ENCODE results near the gene GID8.

DNA sequence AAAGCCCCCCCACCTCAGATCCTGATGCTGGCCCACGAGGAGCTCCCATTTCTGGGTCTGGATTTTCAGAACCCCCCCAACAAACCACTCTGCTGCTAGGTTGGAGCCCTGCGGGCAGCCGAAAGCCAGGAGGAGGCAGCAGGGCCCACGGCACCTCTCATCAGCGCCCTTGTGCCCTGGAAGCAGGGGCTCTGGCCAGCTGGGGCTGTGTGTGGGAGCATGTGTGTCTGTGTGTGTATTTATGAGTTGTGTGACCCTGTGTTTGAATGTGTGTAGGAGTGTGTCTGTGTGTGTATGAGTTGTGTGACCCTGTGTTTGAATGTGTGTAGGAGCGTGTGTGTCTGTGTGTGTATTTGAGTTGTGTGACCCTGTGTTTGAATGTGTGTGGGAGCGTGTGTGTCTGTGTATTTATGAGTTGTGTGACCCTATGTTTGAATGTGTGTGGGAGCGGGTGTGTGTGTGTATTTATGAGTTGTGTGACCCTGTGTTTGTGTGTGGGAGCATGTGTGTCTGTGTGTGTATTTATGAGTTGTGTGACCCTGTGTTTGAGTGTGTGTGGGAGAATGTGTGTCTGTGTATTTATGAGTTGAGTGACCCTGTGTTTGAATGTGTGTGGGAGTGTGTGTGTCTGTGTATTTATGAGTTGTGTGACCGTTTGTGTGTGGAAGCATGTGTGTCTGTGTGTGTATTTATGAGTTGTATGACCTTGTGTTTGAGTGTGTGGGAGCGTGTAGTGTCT, 33.4 kb downstream of the GID8 start:
- TF ChIP-seq EP300 (IDR thresholded peaks at IDR 0.05): no peak
- TF ChIP-seq, protein P1, sequence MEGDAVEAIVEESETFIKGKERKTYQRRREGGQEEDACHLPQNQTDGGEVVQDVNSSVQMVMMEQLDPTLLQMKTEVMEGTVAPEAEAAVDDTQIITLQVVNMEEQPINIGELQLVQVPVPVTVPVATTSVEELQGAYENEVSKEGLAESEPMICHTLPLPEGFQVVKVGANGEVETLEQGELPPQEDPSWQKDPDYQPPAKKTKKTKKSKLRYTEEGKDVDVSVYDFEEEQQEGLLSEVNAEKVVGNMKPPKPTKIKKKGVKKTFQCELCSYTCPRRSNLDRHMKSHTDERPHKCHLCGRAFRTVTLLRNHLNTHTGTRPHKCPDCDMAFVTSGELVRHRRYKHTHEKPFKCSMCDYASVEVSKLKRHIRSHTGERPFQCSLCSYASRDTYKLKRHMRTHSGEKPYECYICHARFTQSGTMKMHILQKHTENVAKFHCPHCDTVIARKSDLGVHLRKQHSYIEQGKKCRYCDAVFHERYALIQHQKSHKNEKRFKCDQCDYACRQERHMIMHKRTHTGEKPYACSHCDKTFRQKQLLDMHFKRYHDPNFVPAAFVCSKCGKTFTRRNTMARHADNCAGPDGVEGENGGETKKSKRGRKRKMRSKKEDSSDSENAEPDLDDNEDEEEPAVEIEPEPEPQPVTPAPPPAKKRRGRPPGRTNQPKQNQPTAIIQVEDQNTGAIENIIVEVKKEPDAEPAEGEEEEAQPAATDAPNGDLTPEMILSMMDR (IDR thresholded peaks at IDR 0.05): no peak
